ENCODE data around the gene PLD4.
"Not testable (repeated sequence)": the region's sequence is repeated elsewhere in the genome, so short reads cannot be mapped to it uniquely, and the experiment has no call there.

The PLD4 gene

DNA sequence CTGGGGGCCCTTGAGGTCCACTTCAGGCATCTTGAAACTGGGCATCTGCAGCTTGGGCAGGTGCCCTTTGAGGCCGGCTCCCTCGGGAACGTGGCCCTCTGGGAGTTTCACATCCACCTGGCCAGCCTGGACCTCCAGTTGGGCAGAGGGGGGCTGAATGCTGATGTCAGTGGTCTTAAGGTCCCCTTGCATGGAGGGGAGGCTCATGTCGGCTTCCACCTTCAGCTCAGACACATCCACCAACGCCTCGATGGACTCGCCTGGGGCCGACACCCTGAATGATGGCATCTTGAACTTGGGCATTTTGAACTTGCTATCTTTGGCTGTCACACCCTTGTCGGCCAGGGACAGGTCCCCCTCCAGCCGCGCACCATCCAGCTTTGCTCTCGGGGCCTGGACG, 22.5 kb downstream of the PLD4 start:
- POLR2A ChIA-PET, CTCF ChIA-PET: not testable (repeated sequence)

DNA sequence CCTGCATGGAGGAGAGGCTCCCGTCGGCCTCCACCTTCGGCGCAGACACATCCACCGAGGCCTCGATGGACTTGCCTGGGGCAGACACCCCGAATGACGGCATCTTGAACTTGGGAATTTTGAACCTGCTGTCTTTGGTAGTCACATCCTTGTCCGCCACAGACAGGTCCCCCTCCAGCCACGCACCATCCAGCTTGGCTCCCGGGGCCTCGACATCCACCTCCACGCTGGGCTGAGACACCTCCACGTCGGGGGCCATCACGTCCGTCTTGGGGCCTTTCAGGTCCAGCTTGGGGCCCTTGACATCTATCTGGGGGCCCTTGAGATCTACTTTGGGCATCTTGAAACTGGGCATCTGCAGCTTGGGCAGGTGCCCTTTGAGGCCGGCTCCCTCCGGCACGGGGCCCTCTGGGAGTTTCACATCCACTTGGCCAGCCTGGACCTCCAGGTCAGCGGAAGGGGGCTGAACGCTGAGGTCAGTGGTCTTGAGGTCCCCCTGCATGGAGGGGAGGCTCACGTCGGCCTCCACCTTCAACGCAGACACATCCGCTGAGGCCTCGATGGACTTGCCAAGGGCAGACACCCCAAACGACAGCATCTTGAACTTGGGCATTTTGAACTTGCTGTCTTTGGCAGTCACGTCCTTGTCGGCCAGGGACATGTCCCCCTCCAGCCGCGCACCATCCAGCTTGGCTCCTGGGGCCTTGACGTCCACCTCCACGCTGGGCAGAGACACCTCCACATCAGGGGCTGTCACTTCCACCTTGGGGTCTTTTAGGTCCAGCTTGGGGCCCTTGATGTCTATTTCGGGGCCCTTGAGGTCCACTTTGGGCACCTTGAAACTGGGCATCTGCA, 23.4 kb downstream of the PLD4 start:
- CTCF ChIA-PET; POLR2A ChIA-PET; DNase-seq (ENCODE audit: extremely low spot score): not testable (repeated sequence)

More for the DNA sequence above, 22.5 kb downstream of the PLD4 start:
- DNase-seq (ENCODE audit: extremely low spot score), result not testable (repeated sequence)

DNA sequence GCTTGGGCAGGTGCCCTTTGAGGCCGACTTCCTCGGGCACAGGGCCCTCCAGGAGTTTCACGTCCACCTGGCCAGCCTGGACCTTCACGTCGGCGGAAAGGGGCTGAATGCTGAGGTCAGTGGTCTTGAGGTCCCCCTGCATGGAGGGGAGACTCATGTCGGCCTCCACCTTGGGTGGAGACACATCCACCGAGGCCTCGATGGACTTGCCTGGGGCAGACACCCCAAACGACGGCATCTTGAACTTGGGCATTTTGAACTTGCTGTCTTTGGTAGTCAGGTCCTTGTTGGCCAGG, 24.0 kb downstream of the PLD4 start:
- CTCF ChIA-PET, result no interaction called here
- POLR2A ChIA-PET, result no interaction called here
- no peak for DNase-seq (ENCODE audit: extremely low spot score)
- TF ChIP-seq ZNF384 (IDR thresholded peaks at IDR 0.05), result no peak
- TF ChIP-seq BHLHE40 (IDR thresholded peaks at IDR 0.05; ENCODE audit: borderline replicate concordance), result no peak
- no peak for TF ChIP-seq ELF4 (IDR thresholded peaks at IDR 0.05)
- no peak for TF ChIP-seq HDGF (IDR thresholded peaks at IDR 0.05; ENCODE audit: borderline replicate concordance)
- no peak for TF ChIP-seq SUZ12 (IDR thresholded peaks at IDR 0.05)
- no peak for TF ChIP-seq LEF1 (IDR thresholded peaks at IDR 0.05; ENCODE audit: borderline replicate concordance)
- no peak for TF ChIP-seq L3MBTL2 (conservative IDR thresholded peaks at IDR 0.05)
- no peak for TF ChIP-seq FOXM1 (IDR thresholded peaks at IDR 0.05; ENCODE audit: borderline replicate concordance)
- no peak for TF ChIP-seq ARNT (IDR thresholded peaks at IDR 0.05)
- TF ChIP-seq CTBP1 (IDR thresholded peaks at IDR 0.05; ENCODE audit: borderline replicate concordance), result no peak
- TF ChIP-seq FOXK2 (IDR thresholded peaks at IDR 0.05), result no peak

DNA sequence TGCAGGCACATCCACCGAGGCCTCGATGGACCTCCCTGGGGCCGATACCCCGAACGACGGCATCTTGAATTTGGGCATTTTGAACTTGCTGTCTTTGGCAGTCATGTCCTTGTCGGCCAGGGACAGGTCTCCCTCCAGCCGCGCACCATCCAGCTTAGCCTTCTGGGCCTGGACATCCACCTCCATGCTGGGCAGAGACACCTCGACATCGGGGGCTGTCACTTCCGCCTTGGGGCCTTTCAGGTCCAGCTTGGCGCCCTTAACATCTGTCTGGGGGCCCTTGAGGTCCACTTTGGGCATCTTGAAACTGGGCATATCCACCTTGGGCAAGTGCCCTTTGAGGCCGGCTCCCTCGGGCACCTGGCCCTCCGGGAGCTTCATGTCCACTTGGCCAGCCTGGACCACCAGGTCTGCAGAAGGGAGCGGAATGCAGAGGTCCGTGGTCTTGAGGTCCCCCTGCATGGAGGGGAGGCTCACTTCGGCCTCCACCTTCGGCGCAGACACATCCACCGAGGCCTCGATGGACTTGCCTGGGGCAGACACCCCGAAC, 24.8 kb downstream of the PLD4 start:
- POLR2A ChIA-PET; DNase-seq (ENCODE audit: extremely low spot score): not testable (repeated sequence)

DNA sequence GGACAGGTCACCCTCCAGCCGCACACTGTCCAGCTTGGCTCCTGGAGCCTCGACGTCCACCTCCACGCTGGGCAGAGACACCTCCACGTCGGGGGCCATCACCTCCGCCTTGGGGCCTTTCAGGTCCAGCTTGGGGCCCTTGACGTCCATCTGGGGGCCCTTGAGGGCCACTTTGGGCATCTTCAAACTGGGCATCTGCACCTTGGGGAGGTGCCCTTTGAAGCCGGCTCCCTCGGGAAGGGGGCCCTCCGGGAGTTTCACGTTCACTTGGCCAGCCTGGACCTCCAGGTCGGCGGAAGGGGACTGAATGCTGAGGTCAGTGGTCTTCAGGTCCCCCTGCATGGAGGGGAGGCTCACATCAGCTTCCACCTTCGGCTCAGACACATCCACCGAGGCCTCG, 25.3 kb downstream of the PLD4 start:
- CTCF ChIA-PET, result no interaction called here
- no peak for DNase-seq (ENCODE audit: extremely low spot score)
- TF ChIP-seq NFRKB (IDR thresholded peaks at IDR 0.05) (no peak), LEF1 (IDR thresholded peaks at IDR 0.05; ENCODE audit: borderline replicate concordance) (no peak), HDGF (IDR thresholded peaks at IDR 0.05; ENCODE audit: borderline replicate concordance) (no peak), ELF4 (IDR thresholded peaks at IDR 0.05) (no peak), SUZ12 (IDR thresholded peaks at IDR 0.05) (no peak), L3MBTL2 (conservative IDR thresholded peaks at IDR 0.05) (no peak), SP1 (IDR thresholded peaks at IDR 0.05) (no peak), ARNT (IDR thresholded peaks at IDR 0.05) (no peak), FOXA1 (IDR thresholded peaks at IDR 0.05) (no peak), CTBP1 (IDR thresholded peaks at IDR 0.05; ENCODE audit: borderline replicate concordance) (no peak), BHLHE40 (IDR thresholded peaks at IDR 0.05; ENCODE audit: borderline replicate concordance) (no peak), FOXK2 (IDR thresholded peaks at IDR 0.05) (no peak), FOXM1 (IDR thresholded peaks at IDR 0.05; ENCODE audit: borderline replicate concordance) (no peak), ZNF384 (IDR thresholded peaks at IDR 0.05) (no peak), TARDBP (IDR thresholded peaks at IDR 0.05) (no peak)
- TF ChIP-seq, protein P1, sequence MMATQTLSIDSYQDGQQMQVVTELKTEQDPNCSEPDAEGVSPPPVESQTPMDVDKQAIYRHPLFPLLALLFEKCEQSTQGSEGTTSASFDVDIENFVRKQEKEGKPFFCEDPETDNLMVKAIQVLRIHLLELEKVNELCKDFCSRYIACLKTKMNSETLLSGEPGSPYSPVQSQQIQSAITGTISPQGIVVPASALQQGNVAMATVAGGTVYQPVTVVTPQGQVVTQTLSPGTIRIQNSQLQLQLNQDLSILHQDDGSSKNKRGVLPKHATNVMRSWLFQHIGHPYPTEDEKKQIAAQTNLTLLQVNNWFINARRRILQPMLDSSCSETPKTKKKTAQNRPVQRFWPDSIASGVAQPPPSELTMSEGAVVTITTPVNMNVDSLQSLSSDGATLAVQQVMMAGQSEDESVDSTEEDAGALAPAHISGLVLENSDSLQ (IDR thresholded peaks at IDR 0.05), result no peak
- POLR2A ChIA-PET, result no interaction called here

More for the DNA sequence above, 24.8 kb downstream of the PLD4 start:
- CTCF ChIA-PET, result not testable (repeated sequence)

DNA sequence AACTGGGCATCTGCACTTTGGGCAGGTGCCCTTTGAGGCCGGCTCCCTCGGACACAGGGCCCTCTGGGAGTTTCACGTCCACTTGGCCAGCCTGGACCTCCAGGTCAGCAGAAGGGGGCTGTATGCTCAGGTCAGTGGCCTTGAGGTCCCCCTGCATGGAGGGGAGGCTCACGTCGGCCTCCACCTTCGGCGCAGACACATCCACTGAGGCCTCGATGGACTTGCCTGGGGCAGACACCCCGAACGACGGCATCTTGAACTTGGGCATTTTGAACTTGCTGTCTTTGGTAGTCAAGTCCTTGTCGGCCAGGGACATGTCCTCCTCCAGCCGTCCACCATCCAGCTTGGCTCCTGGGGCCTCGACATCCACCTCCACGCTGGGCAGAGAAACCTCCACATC, 26.0 kb downstream of the PLD4 start:
- CTCF ChIA-PET; DNase-seq (ENCODE audit: extremely low spot score); POLR2A ChIA-PET: not testable (repeated sequence)

DNA sequence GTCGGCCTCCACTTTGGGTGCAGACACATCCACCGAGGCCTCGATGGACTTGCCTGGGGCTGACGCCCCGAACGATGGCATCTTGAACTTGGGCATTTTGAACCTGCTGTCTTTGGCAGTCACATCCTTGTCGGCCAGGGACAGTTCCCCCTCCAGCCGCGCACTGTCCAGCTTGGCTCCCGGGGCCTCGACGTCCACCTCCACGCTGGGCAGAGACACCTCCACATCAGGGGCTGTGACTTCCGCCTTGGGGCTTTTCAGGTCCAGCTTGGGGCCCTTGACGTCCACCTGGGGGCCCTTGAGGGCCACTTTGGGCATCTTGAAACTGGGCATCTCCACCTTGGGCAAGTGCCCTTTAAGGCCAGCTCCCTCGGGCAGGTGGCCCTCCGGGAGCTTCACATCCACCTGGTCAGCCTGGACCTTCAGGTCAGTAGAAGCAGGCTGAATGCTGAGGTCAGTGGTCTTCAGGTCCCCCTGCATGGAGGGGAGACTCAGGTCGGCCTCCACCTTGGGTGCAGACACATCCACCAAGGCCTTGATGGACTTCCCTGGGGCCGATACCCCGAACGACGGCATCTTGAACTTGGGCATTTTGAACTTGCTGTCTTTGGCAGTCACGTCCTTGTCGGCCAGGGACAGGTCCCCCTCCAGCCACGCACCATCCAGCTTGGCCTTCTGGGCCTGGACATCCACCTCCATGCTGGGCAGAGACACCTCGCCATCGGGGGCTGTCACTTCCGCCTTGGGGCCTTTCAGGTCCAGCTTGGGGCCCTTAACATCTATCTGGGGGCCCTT, 27.4 kb downstream of the PLD4 start:
- DNase-seq (ENCODE audit: extremely low spot score); CTCF ChIA-PET; POLR2A ChIA-PET: not testable (repeated sequence)

DNA sequence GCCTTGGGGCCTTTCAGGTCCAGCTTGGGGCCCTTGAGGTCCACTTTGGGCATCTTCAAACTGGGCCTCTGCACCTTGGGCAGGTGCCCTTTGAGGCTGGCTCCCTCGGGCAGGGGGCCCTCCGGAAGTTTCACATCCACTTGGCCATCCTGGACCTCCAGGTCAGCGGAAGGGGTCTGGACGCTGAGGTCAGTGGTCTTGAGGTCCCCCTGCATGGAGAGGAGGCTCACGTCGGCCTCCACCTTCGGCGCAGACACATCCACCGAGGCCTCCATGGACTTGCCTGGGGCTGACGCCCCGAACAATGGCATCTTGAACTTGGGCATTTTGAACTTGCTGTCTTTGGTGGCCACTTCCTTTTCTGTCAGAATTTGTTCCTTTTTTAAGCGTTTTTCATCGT, 28.4 kb downstream of the PLD4 start:
- TF ChIP-seq, protein P1 (IDR thresholded peaks at IDR 0.05), result no peak
- TF ChIP-seq ARNT (IDR thresholded peaks at IDR 0.05), result no peak
- no peak for TF ChIP-seq ELF4 (IDR thresholded peaks at IDR 0.05)
- TF ChIP-seq FOXA1 (IDR thresholded peaks at IDR 0.05), result no peak
- no peak for TF ChIP-seq SP1 (IDR thresholded peaks at IDR 0.05)
- no peak for TF ChIP-seq ZNF384 (IDR thresholded peaks at IDR 0.05)
- TF ChIP-seq FOXM1 (IDR thresholded peaks at IDR 0.05; ENCODE audit: borderline replicate concordance), result no peak
- TF ChIP-seq HDGF (IDR thresholded peaks at IDR 0.05; ENCODE audit: borderline replicate concordance), result no peak
- POLR2A ChIA-PET, result no interaction called here
- no peak for DNase-seq (ENCODE audit: extremely low spot score)
- CTCF ChIA-PET, result no interaction called here
